HG03175 (cell line): ENCODE results near the gene KCTD2.

ENCODE experiments used
- ATAC-seq: cut with Tn5 transposase; IDR thresholded peaks from one replicate; pipeline ENCODE4 v1.9.1; 2021; ENCODE audit warnings: mild to moderate bottlenecking, moderate library complexity; ENCODE audit not compliant: unreplicated experiment

KCTD2 gene

DNA sequence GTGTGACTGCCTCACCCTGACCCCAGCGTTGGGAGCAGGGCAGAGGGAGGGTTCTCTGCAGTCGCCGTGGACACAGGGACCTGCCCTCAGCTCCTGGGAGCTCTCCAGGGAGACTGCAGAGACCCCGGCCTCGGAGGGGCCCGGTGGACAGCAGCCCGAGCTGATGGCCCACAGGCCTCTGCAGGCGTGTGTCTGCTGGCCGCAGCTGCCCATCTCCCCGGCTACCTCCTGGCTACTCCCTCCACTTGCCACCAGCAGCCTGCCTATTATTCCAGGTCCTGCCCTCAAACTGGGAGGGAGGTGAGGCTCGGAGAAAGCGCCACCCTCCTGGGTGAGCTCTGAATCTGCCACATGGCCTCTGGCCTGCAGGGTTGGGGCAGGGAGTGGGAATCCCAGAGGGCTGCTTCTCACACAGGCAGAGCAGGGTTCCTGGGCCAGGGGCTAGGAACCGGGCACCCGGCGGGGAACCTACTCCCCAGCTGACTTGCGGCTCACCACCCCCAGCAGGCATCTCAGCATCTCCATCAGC, 47.9 kb downstream of the KCTD2 start:
- no peak for ATAC-seq

DNA sequence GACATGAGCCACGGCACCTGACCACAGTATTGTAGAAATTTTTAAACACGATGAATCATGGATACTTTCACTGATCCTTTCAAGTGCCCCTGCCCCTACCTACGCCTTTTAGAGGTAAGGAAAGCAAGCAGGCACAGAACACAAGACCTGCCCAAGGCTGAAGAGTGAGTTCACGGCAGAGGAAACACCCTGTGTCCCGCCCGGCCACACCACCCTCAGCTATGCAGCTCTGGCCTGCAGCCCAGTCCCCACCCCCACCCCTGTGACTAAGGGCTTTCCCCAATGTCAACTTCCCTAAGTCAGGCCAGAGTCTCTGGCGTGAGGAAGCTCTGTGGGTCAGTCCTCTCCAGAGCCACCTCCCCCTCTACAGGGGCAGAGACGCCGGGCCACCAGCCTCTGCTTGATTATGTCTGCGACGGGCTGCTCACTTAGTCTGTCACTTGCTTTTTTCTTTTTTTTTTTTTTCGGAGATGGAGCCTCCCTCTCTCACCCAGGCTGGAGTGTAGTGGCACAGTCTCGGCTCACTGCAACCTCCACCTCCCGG, 49.1 kb downstream of the KCTD2 start:
- ATAC-seq, result no peak

DNA sequence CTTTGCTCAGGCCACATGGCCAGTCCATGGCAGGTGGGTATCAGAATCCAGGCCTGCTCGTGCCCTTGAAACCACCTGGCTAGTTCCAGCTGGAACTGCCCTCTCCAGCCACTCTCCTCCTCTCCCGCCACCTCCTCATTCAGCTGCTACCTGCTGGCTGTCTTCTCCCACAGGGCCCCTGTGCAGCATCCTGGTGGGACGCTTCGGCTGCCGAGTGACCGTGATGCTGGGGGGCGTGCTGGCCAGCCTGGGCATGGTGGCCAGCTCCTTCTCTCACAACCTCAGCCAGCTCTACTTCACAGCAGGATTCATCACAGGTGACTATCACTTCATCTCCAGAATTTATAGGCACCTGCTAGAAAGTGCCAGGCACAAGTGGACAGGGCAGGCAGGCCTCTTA, 50.8 kb downstream of the KCTD2 start:
- ATAC-seq, result no peak

- ATAC-seq, result no peak
Observed at GRCh38 chr17:75098861-75099260, 51.8 kb downstream of the KCTD2 start.

DNA sequence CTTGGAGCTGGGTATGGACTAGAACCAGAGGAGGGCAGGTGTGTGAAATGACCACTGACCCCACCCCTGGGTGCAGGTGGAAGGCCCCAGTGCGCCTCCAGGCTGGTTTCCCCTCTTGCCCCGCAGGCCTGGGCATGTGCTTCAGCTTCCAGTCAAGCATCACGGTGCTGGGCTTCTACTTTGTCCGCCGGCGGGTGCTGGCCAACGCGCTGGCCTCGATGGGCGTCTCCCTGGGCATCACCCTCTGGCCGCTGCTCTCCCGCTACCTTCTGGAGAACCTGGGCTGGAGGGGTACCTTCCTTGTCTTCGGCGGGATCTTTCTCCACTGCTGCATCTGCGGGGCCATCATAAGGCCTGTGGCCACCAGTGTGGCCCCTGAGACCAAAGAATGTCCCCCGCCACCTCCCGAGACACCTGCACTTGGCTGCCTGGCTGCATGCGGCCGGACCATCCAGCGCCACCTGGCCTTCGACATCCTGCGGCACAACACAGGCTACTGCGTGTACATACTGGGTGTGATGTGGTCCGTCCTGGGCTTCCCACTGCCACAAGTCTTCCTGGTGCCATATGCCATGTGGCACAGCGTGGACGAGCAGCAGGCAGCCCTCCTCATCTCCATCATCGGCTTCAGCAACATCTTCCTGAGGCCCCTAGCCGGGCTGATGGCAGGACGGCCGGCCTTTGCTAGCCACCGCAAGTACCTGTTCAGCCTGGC, 53.0 kb downstream of the KCTD2 start:
- no peak for ATAC-seq

DNA sequence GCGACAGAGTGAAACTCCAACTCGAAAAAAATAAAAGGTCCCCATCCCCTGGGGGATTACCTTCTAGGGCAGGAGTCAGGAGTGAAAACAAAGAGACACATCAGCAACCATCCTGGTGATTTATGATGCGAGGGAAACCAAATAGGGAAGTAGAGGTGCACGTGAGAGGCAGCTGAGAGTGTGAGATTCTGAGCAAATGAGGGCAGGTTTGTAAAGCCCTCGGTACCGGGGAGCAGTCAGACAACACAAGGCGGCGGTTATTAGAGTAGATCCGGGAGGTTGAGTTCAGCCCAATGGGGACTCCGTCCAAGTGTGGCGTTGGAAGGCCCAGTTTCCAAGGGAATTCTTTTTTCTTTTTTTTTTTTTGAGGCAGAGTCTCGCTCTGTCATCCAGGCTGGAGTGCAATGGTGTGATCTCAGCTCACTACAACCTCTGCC, 55.4 kb downstream of the KCTD2 start:
- ATAC-seq, result no peak

DNA sequence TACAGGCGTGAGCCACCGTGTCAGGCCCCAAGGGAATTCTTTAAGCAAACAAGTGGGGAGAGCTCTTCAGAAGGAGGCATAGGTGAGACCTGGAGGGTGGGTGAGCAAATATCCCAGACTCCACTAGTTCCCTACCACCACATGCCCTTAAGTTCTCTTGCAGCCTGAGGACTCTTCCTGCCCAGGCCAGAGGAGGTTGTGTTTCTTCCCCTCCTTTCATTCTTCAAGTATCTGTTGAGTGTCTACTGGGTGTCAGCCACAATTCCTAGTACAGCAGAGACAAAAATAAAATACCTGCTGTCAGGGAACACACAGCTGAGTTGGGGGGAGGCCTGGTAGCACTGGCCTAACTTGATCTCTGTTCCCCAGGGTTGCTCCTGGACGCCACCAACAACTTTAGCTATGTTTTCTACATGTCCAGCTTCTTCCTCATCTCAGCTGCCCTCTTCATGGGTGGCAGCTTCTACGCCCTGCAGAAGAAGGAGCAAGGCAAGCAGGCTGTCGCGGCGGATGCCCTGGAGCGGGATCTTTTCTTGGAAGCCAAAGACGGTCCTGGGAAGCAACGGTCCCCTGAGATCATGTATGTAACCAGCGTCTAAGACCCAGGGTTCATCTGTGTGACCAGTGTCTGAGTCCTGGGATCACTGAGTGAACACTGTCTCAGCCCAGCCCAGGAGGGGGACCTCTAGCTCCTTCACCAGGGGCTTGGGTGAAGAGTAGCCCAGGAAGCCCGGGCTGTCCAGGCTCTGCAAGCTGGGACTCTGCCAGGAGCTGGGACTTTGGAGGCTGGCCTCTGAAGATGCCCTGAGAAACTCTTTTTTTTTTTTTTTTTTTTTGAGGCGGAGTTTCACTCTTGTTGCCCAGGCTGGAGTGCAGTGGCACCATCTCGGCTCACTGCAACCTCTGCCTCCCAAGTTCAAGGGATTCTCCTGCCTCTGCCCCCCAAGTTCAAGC, 56.9 kb downstream of the KCTD2 start:
- ATAC-seq, result no peak

DNA sequence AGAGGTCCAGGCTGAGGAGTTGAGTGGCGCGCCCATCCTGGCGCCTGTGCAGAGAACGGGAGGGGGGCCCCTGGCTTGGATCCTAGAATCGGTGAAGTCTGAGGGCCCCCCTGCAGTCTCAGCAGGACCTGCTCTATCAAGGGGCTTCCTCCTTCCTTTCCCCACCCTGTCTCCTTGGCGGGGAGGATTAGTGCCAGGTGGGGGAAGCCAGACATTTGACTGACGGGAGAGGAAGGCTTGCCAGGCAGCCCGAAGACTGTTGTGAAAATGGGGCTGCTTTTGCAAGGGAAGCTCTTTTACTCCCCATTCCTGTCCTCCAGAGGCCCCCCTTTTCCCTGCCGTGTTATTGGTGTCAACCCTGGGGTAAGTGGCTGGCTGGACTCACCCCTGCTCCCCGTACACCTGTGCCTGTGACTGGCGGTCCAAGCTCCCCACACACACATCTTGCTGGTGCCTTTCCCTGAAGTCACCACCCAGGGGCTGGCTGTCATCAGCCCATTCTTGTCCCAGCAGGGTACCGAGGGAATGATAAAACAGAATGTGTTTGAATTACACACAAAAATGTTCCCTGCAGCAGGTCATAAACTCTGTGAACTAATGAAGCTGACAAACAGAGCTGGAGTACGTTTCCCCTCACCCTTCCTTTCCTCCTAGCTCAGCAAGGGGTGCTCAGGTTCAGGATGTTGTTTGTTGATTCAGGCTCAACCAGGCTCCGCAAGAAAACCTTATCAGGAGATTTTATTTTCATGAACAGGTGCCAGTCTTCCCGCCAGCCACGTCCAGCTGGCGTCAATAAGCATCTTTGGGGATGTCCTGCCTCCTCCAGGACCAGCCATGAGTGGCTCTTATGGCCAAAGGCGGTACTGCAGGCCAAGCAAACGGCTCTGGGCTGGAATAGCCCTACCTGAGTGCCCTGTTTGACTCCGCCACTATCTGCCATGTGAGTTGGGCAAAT, 58.4 kb downstream of the KCTD2 start:
- ATAC-seq, result no peak

GRCh38 chr17:75108193-75108592, 61.2 kb downstream of the KCTD2 start:
- no peak for ATAC-seq

GRCh38 chr17:75109046-75109406, 62.0 kb downstream of the KCTD2 start:
- ATAC-seq, result peak; percentile 5

DNA sequence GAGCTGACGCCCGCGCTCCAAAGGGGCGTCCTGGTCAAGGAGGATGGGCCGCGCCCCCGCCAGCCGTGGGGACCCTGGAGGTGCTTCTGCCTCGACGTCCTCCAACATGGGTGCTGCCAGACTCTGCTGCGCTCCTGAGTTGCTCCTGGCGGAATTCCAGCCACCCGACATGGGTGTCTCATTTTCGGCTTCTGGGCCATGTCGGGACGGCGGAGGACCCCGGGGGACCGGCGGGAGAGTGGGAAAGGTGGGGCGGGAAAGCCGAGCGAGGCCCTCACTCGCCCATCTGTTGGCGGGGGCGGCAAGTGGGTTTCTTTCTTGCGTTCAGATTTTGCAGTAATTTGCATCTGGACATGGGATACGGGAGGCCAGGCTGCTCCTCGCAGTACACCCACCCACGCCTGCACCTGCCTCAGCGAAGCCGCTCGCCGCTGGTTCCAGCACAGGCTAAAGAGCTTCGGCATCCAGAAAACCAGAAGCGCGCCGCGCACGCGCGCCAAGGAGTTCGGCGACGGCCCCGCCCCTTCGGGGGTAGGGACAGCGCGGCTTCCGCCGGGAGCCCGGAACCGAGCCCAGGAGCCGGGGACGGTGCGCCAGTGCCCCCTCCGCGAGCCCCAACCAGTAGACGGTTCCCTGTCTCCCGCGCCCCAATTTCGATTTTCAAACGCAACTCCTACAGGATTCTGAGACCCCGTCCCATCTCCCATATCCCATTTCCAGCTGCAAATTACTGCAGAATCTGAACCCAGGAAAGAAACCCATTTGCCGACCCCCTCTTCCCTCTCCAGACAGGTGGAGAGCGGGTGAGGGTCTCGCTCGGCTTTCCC, 62.6 kb downstream of the KCTD2 start, which contains the start of gene ARMC7:
ARMC7 (plus strand) TSS at position 563 of the 827 bp plus-strand sequence. CDS start 320 bp downstream, outside the sequence.
- peak; percentile 66 for ATAC-seq

DNA sequence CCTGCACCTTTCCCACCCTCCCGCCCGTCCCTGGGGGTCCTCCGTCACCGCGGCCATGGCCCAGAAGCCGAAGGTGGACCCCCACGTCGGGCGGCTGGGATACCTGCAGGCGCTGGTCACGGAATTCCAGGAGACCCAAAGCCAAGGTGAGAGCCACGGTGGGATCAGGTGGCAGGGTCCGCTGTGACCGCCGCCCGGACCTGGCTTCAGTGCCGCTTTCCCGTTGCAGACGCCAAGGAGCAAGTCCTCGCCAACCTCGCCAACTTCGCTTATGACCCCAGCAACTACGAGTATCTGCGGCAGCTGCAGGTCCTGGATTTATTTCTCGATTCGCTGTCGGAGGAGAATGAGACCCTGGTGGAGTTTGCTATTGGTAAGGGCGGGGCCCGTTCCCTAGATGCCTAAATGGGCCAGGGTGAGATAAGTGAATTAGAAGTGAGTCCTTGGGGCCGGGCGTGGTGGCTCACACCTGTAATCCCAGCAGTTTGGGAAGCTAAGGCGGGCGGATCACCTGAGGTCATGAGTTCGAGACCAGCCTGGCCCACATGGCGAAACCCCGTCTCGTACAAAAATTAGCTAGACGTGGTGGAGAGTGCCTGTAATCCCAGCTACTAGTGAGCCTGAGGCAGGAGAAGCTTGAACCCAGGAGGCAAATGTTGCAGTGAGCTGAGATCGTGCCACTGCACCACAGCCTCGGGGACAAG, 63.4 kb downstream of the KCTD2 start:
- ATAC-seq, result no peak

- no peak for ATAC-seq
Observed at GRCh38 chr17:75111777-75112335, 64.8 kb downstream of the KCTD2 start.

DNA sequence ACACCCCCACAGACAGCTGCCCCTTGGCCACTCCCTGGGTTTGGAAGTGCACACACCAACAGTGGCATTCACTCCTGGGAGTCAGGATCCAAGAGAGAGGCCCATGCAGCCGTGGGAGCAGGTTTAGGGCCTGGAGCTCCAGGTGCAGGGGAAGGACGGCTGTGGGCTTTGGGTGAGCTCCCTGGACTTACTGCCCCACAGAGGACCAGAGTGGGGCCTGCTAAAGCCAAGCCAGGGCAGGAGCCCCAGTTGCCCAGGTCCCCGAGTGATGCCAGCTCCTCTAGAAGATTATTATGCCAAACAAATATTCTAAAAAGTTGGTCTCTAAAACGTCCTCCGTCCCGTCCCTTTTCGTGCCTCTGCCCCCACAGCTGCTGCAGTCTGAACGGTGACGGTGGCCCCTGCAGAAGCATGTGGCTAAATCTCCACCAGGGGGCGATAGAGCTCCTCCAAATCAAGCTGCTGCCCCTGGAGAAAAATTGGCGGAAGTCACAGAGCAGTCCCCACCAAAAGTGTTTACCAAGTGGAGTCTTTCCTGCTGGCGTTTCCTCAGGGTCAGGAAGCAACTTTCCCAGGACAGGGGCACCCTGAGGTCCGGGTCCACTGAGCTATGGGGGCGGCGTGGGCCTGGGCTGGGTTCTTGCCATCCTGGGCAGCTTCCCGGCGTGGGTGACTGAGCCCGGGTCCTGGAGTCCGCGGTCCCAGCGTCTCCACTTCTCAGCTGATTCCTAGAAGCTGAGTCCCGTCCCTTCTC, 67.0 kb downstream of the KCTD2 start:
- ATAC-seq, result no peak

- no peak for ATAC-seq
Observed at GRCh38 chr17:75114552-75115314, 67.7 kb downstream of the KCTD2 start.
